Thoracic aorta (tissue), 2 donors: ENCODE data around the gene CRYBA2. TPM values are rescaled to one million over a fixed set of nuclear protein-coding genes. Genes with fewer than 3 reads are reported as not detected.

ENCODE experiments used
- ATAC-seq: fragments of 150-250 bp; one replicate; pipeline ENCODE4 v1.8.0; 2017; ENCODE audit warnings: low read depth; ENCODE audit not compliant: insufficient number of reproducible peaks, low FRiP score
- DNase-seq: peaks from one replicate; pipeline ENCODE4 v3.0.0-alpha.2; 2020; ENCODE audit warnings: low spot score
- H3K27ac ChIP-seq, 2 donors: fragments of 200-600 bp; sonication (generic); 1 replicate in 1 of 2; 2 replicates in 1 of 2; pipeline ENCODE4 v1.5.1; 2016; ENCODE audit warnings: mild to moderate bottlenecking in 2 of 2, moderate library complexity in 2 of 2
- H3K27me3 ChIP-seq: fragments of 200-600 bp; sonication (generic); replicated peaks from 2 replicates; pipeline ENCODE4 v1.6.0; 2016; ENCODE audit warnings: mild to moderate bottlenecking; ENCODE audit not compliant: insufficient read depth
- H3K36me3 ChIP-seq: fragments of 200-600 bp; sonication (generic); one replicate; pipeline ENCODE4 v1.5.1; 2016
- H3K4me1 ChIP-seq, 2 donors: fragments of 200-600 bp; sonication (generic); 1 replicate in 1 of 2; 2 replicates in 1 of 2; pipeline versions ENCODE4 v1.5.1 to v1.6.0; 2016; ENCODE audit warnings: low read depth in 2 of 2, mild to moderate bottlenecking in 1 of 2; ENCODE audit not compliant: control insufficient read depth in 1 of 2
- H3K4me3 ChIP-seq: fragments of 200-600 bp; sonication (generic); 2 replicates; pipeline ENCODE4 v1.5.1; 2016; ENCODE audit warnings: mild to moderate bottlenecking
- H3K9me3 ChIP-seq: fragments of 200-600 bp; sonication (generic); 2 replicates; pipeline ENCODE4 v1.5.1; 2016
- CTCF ChIP-seq: fragments of 200-600 bp; sonication (generic); IDR thresholded peaks from one replicate; pipeline ENCODE4 v1.5.1; 2019; ENCODE audit warnings: antibody characterized with exemption
- total RNA-seq, 2 donors: library from RNA; depleted of rRNA; stranded (reverse); fragments of >200 nt; gene quantifications; one replicate each; pipeline versions ENCODE4 v1.1.0 to v1.2.3, GENCODE V29; 2016

The CRYBA2 gene
- total RNA-seq, 2 donors from 2014 or later: not detected

- ATAC-seq (no peak), DNase-seq (no peak)
- Histone ChIP-seq H3K36me3 (no peaks in the 10 kb centered on the region), H3K4me1 (peaks cover 0 to 14% of the 10 kb centered on the region in 2 donors), H3K27ac (no peak overlapping the region), H3K9me3 (no peaks in the 10 kb centered on the region), H3K4me3 (no peak overlapping the region), H3K27me3 (peaks cover 21% of the 10 kb centered on the region)
- no peak for TF ChIP-seq CTCF
These were observed 35.6 kb downstream of the CRYBA2 start for GRCh38 chr2:218957671-218958070.

GRCh38 chr2:218956039-218956438 lies 37.2 kb downstream of the CRYBA2 start:
- Histone ChIP-seq H3K4me3 (no peak overlapping the region), H3K4me1 (peaks cover 0 to 14% of the 10 kb centered on the region in 2 donors), H3K27me3 (peaks cover 14% of the 10 kb centered on the region), H3K36me3 (no peaks in the 10 kb centered on the region), H3K9me3 (no peaks in the 10 kb centered on the region), H3K27ac (no peak overlapping the region)
- no peak for DNase-seq
- no peak for ATAC-seq
- no peak for TF ChIP-seq CTCF

GRCh38 chr2:218954541-218955300 lies 38.5 kb downstream of the CRYBA2 start:
- H3K4me3 ChIP-seq: no peak overlapping the region
- TF ChIP-seq CTCF: no peak
- no peak overlapping the region for H3K27ac ChIP-seq
- no peaks in the 10 kb centered on the region for H3K9me3 ChIP-seq
- H3K27me3 ChIP-seq: peaks cover 7% of the 10 kb centered on the region
- peaks cover 0 to 3% of the 10 kb centered on the region in 2 donors for H3K4me1 ChIP-seq
- no peak for ATAC-seq
- H3K36me3 ChIP-seq: no peaks in the 10 kb centered on the region
- DNase-seq: no peak

- TF ChIP-seq CTCF: no peak
- no peaks in the 10 kb centered on the region for H3K36me3 ChIP-seq
- peaks cover 6% of the 10 kb centered on the region for H3K27me3 ChIP-seq
- H3K4me3 ChIP-seq: no peak overlapping the region
- ATAC-seq: no peak
- no peaks in the 10 kb centered on the region for H3K4me1 ChIP-seq
- H3K9me3 ChIP-seq: no peaks in the 10 kb centered on the region
- no peak for DNase-seq
- no peak overlapping the region for H3K27ac ChIP-seq
These were observed 39.8 kb downstream of the CRYBA2 start for GRCh38 chr2:218953366-218953954.

GRCh38 chr2:218952160-218952559 lies 41.1 kb downstream of the CRYBA2 start:
- no peaks in the 10 kb centered on the region for H3K9me3 ChIP-seq
- H3K27ac ChIP-seq: no peak overlapping the region
- no peaks in the 10 kb centered on the region for H3K4me1 ChIP-seq
- DNase-seq: no peak
- ATAC-seq: no peak
- no peaks in the 10 kb centered on the region for H3K36me3 ChIP-seq
- peaks cover 6% of the 10 kb centered on the region for H3K27me3 ChIP-seq
- TF ChIP-seq CTCF: no peak
- no peak overlapping the region for H3K4me3 ChIP-seq
